ENCODE measurements around the gene HRK. TPM values are rescaled to one million over a fixed set of nuclear protein-coding genes. Genes with fewer than 3 reads are reported as not detected.
A peak's percentile ranks its signal among the peaks of the same experiment; 100 is the strongest.

HRK gene
- total RNA-seq, 2 experiments from 2014 or later, result not detected

DNA sequence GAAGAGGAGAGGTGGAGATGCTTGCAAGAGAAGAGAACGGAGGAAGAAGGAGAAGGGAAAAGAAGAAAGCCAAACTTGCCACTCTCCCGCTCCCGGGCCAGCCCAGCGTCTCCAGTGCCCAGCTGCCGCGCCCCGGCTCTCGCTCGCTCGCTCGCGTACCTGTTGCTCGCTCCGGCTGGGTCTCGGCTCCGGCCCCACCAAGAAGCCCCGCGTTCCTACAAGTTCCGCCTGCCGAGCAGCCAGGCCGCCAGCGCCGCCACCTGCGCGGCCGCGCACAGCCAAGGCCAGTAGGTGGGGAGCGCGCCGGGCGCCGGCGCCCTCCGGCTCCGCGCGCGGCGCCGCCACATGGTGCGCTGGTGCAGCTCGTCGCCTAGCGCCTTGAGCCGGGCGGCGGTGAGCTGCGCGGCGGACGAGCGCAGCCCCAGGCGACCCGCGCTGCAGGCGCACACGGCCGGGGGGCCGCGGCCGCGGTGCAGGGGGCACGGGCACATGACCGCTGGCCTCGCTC is 370 bp downstream of the HRK start:
- Mint-ChIP-seq H3K27ac (no peak overlapping the region), H3K27me3 (peaks cover 57% of the 10 kb centered on the region), H3K36me3 (ENCODE audit: low read depth) (no peaks in the 10 kb centered on the region), H3K4me3 (peak overlapping the region; percentile 57), H3K9me3 (ENCODE audit: low read depth) (no peaks in the 10 kb centered on the region), H3K4me1 (peaks cover 35% of the 10 kb centered on the region)
- POLR2A ChIA-PET, result no interaction called here
- intact Hi-C loops (cut with DNase I, micrococcal nuclease), result loop anchor here in 1 of 2 experiments (5.0 kb wide), 1 partner anchor 179 kb away; no protein-coding TSS in a partner anchor
- peak; percentile 66 for DNase-seq
- peak; percentile 86 for ATAC-seq
- CTCF ChIA-PET, result interaction anchor here (0.6 to 1.5 kb wide), 4 partner anchors 12 to 307 kb away, joined by 3 read pairs; no protein-coding TSS in a partner anchor

DNA sequence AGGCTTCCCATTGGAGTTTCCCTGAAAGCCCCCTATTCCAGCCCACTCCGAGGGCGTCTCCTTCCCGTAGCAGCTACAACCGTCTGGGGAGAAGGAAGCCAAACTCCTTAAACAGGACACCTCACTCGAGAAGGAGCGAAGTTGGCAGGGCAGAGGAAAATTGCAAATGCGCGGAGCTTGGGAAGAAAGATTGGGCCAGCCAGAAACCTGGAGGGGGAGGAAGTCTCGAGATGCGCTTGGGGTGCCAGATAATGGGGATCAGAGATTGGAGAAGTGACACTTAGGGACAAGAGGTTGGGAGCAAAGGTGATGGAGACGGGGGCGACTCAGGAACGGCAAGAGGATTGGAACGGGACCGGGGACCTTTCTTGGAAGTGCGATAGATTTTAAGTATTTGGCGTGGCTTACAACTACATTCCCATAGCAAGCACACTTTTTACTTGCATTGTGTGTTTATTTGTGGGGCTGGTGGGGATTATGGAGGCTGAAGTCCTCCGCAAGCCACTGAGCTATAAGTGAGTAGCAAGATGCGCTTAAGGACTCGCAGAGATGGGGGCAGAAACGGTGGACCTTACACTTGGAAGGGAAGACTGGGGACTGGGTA is 926 bp downstream of the HRK start:
- Mint-ChIP-seq H3K27me3 (peaks cover 57% of the 10 kb centered on the region), H3K4me3 (peak overlapping the region; percentile 57), H3K36me3 (ENCODE audit: low read depth) (no peaks in the 10 kb centered on the region), H3K9me3 (ENCODE audit: low read depth) (no peaks in the 10 kb centered on the region), H3K27ac (no peak overlapping the region), H3K4me1 (peaks cover 35% of the 10 kb centered on the region)
- no peak for DNase-seq
- no peak for ATAC-seq
- CTCF ChIA-PET, result interaction anchor here (0.6 to 1.5 kb wide), 5 partner anchors 12 to 306 kb away, joined by 3 read pairs; no protein-coding TSS in a partner anchor
- POLR2A ChIA-PET, result no interaction called here
- intact Hi-C loops (cut with DNase I, micrococcal nuclease), result loop anchor here in 1 of 2 experiments (5.0 kb wide), 1 partner anchor 178 kb away; no protein-coding TSS in a partner anchor

DNA sequence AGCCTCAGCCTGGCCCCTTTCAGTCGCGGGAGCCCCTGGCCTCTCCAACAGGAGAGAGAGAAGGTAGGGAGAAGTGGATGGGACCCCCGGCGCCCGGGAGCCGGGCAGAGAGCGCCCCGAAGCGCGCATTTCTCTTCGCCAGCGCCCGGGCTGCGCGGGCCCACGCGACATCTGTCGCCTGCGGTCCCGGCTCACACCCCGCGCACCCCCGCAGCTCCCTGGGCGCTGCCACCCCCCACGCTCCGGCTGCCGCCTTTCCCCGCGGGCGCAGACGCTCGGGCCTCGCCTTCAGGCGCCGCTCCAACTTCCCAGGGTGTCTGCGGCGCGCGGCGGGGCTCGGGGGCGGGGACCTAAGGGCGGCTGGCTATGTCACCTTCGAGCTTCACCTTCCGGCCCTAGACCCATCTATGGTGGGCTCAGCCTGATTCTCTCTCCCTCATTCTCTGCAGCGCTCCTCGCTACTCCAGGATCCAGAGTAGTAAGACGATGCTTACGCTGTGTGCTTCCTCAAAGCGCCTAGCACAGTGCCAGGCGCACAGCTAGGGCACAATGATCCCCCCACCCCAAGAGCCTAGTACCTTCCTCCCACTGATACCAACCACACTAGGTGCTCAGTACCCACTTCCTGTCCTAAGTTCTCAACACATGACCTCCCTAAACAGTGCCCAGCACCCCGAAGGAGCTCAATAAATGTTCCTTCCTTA is 1.6 kb downstream of the HRK start:
- ChIA-PET POLR2A (no interaction called here), CTCF (interaction anchor here (0.7 to 1.5 kb wide), 2 partner anchors 13 to 39 kb away, joined by 3 read pairs; no protein-coding TSS in a partner anchor)
- H3K27me3 Mint-ChIP-seq, result peaks cover 55% of the 10 kb centered on the region
- ATAC-seq, result no peak
- H3K9me3 Mint-ChIP-seq (ENCODE audit: low read depth), result peaks cover 2% of the 10 kb centered on the region
- H3K4me1 Mint-ChIP-seq, result peaks cover 35% of the 10 kb centered on the region
- DNase-seq, result peak; percentile 36
- H3K4me3 Mint-ChIP-seq, result peak overlapping the region; percentile 65
- H3K27ac Mint-ChIP-seq, result no peak overlapping the region
- no peaks in the 10 kb centered on the region for H3K36me3 Mint-ChIP-seq (ENCODE audit: low read depth)
- intact Hi-C loops (cut with DNase I, micrococcal nuclease), result loop anchor here in 1 of 2 experiments (5.0 kb wide), 1 partner anchor 177 kb away; no protein-coding TSS in a partner anchor

DNA sequence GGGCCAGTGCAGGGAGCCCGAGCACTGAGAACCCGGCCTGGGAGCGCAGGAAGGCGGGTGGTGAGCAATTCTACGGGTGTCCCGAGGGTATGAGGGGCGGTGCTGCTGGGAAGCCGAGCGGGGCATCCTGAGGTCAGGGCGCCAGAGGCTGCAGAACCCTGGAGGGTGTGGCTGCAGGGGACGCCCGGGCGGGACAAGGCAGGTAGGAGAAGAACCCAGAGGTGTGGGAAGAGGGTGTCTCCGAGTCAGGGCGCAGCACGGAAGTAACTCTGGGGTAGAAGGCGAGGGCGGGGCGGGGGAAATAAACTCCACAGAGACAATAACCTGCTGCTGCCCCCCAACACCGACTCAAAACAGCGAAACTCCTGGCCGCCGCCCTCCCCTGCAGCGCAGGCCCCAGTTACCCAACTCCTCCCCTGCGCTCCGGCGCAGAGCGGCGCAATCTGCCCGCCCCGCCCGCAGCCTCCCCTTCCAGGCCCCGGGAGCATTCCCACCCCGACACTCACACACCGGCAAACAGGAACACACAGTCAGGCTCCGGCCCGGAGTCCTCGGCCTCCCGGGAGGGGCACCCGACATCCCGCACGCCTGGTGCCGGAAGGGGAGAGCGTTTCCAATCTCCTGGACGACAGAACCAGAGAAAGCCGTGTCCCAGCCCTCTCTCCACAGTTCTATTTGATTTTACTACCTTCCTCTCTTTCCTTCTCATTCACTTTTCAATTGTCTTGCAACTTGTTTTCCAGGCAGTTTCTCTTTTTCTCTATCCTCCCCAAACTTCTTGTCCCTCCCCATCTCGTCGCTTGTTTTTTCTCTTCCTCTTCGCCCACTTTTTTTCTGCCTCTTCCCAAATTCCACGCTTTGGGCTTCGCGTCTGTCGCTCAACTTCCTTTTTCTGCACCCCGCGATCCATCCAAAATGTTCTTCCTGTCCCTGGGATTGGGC is 2.4 kb downstream of the HRK start:
- Mint-ChIP-seq H3K4me3 (peak overlapping the region; percentile 65), H3K4me1 (peaks cover 35% of the 10 kb centered on the region), H3K9me3 (ENCODE audit: low read depth) (peaks cover 3% of the 10 kb centered on the region), H3K27me3 (peaks cover 59% of the 10 kb centered on the region), H3K36me3 (ENCODE audit: low read depth) (no peaks in the 10 kb centered on the region), H3K27ac (no peak overlapping the region)
- intact Hi-C loops (cut with DNase I, micrococcal nuclease), result no loop called here
- peak; percentile 7 for DNase-seq
- CTCF ChIA-PET, result no interaction called here
- POLR2A ChIA-PET, result no interaction called here
- no peak for ATAC-seq

DNA sequence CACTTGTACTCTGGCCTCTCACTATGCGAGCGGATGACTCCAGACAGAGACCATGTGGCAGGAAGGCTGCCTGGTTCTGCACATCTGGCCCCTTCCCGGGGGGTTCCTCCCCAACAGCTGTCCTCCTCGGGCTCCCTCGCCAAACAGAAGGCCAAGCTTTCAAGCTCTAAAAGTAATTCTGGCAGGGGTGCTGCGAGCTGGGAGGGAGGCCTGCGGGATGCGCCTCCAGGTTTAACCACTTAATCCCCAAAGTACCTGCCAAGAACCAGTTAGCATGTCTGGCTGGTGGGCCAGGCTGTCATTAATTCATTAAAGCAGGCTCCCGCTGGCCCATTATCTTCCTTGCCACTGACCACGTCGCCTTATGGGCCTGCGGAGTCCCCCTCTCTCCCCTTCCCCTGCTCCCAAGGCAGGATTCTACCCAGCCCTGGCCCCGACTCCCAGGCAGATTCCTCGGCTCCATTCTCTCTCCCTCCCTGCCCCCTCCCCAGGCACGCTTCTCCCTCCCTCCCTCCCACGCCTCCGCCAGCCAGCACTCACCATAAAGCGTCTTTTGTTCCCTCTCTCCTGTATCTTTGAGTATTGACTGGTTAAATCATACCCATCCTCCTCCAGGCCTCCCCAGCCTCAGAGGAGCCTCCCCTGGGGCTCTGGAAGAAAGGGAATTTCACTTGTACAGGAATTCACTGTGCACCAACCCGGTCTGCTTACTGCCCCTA is 4.9 kb downstream of the HRK start:
- CTCF ChIA-PET, result no interaction called here

DNA sequence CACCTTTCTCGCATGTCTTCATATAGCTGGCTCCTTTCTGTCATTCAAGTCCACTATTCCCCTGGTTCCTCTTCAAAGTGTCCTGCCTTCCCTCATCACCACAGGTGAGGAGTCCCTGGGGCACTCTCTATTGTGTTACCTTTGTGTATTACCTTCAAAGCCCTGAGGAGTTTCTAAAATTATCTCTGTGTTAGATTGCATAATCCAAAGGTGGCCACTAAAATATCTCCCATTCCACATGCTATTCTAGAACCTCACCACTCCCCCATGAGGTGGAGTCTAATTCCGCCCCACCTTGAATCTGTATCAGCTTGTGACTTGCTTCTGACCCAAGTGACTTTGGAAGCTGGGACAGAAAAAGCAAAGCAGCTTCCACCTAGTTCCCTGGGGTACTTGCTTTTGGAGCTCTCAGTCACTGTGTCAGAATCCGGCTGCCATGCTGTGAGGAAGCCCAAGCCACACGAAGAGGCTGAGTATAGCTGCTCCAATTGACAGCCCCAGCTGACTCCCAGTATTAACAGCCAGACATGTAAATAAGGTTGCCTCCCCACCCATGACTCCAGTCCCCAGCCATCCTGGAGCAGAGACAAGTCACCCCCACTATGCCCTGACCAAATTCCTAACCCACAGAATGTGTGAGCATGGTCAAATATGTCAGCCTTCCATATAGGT is 6.8 kb downstream of the HRK start:
- no peak for ATAC-seq

More for the DNA sequence above, 4.9 kb downstream of the HRK start:
- H3K9me3 Mint-ChIP-seq (ENCODE audit: low read depth), result peaks cover 3% of the 10 kb centered on the region
- peaks cover 26% of the 10 kb centered on the region for H3K4me1 Mint-ChIP-seq
- H3K27me3 Mint-ChIP-seq, result peaks cover 44% of the 10 kb centered on the region
- no peak for DNase-seq
- ATAC-seq, result no peak
- no peak overlapping the region for H3K4me3 Mint-ChIP-seq
- no peak overlapping the region for H3K27ac Mint-ChIP-seq
- intact Hi-C loops (cut with DNase I, micrococcal nuclease), result no loop called here
- no peaks in the 10 kb centered on the region for H3K36me3 Mint-ChIP-seq (ENCODE audit: low read depth)
- POLR2A ChIA-PET, result interaction anchor here (0.5 kb wide), 1 partner anchor 59 kb away, joined by 4 read pairs; no protein-coding TSS in a partner anchor

DNA sequence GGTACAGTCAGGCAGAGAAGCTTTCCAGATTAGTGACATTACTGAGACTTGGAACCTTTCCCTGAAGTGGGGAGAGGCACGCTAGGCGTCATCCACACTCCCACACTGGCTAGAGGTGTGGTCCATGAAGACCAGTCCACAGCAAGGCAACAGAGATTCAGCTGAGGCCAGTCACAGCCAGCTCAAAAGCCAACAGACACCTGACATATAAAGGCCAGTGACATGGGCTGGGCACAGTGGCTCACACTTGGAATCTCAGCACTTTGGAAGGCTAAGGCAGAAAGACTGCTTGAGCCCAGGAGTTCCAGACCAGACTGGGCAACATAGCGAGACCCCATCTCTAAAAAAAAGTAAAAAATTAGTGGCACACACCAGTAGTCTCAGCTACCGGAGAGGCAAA is 10.9 kb downstream of the HRK start:
- intact Hi-C loops (cut with DNase I, micrococcal nuclease), result no loop called here
- Mint-ChIP-seq H3K4me1 (peaks cover 3% of the 10 kb centered on the region), H3K36me3 (ENCODE audit: low read depth) (no peaks in the 10 kb centered on the region), H3K27ac (no peak overlapping the region), H3K4me3 (no peak overlapping the region), H3K9me3 (ENCODE audit: low read depth) (peaks cover 3% of the 10 kb centered on the region), H3K27me3 (peaks cover 11% of the 10 kb centered on the region)
- ATAC-seq (no peak), DNase-seq (no peak)
- ChIA-PET CTCF (no interaction called here), POLR2A (no interaction called here)

More for the DNA sequence above, 6.8 kb downstream of the HRK start:
- peaks cover 36% of the 10 kb centered on the region for H3K27me3 Mint-ChIP-seq
- no peak overlapping the region for H3K4me3 Mint-ChIP-seq
- H3K27ac Mint-ChIP-seq, result no peak overlapping the region
- ChIA-PET POLR2A (no interaction called here), CTCF (no interaction called here)
- no peak for DNase-seq
- intact Hi-C loops (cut with DNase I, micrococcal nuclease), result no loop called here
- peaks cover 15% of the 10 kb centered on the region for H3K4me1 Mint-ChIP-seq
- H3K9me3 Mint-ChIP-seq (ENCODE audit: low read depth), result peaks cover 3% of the 10 kb centered on the region
- H3K36me3 Mint-ChIP-seq (ENCODE audit: low read depth), result no peaks in the 10 kb centered on the region

DNA sequence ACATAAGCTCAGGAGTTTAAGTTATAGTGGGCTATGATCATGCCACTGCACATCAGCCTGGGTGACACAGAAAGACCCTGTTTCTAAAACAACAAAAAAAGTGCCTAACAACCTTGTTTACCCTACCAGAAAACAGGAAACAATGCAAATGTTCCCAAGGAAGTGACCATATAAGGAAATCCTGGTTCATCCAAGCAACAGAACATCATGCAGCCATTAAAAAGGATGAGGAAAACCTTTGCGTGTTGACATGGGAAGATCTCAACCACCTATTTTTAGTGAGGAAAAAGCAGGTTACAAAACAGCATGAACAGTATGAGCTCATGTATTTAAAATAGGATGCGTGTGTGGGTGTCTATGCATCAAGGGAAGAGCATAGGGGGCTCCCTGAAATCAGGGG is 13.7 kb downstream of the HRK start:
- POLR2A ChIA-PET, result interaction anchor here (0.7 kb wide), 1 partner anchor 194 kb away, joined by 3 read pairs; no protein-coding TSS in a partner anchor

DNA sequence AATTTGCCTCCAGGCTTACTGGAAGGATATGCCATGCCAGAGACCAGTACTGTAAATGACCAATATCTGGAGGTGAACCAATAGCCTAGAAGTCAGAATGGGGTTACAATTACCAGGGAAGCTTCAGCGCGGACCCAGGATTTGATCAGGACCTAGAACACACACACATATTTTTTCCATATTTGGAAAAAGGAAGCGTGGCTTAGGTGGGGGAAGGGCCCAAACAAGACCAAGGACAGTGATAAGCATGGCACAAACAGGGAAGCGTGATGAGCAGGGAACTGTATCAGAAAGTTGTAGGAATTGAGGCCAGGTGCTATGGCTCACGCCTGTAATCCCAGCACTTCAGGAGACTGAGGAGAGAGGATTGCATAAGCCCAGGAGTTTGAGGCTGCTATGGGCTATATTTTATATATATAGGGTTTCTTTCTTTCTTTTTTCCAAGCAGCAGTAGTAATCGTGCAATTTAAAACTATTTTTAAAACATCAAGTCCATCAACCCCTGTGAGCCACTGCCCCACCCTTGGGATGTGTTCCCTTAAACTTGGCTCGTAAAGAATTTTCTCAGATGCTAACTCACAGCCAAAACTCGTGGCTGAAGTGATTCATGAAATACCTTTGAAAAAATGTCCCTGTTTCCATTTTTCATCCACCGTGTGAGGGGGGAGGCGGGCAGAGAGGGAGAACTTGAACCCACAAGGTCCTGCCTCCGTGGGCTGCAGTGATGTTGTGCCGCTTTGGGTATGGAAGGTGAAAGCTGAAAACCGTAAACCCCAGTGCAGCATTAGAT is 16.7 kb downstream of the HRK start:
- ChIA-PET POLR2A (no interaction called here), CTCF (no interaction called here)
- ATAC-seq, result no peak
- Mint-ChIP-seq H3K36me3 (ENCODE audit: low read depth) (no peaks in the 10 kb centered on the region), H3K4me3 (no peak overlapping the region), H3K27ac (no peak overlapping the region), H3K27me3 (peaks cover 15% of the 10 kb centered on the region), H3K4me1 (peaks cover 2% of the 10 kb centered on the region), H3K9me3 (ENCODE audit: low read depth) (no peaks in the 10 kb centered on the region)
- intact Hi-C loops (cut with DNase I, micrococcal nuclease), result no loop called here
- DNase-seq, result no peak

More for the DNA sequence above, 13.7 kb downstream of the HRK start:
- no peaks in the 10 kb centered on the region for H3K9me3 Mint-ChIP-seq (ENCODE audit: low read depth)
- intact Hi-C loops (cut with DNase I, micrococcal nuclease), result no loop called here
- DNase-seq (no peak), ATAC-seq (no peak)
- H3K36me3 Mint-ChIP-seq (ENCODE audit: low read depth), result no peaks in the 10 kb centered on the region
- peaks cover 5% of the 10 kb centered on the region for H3K27me3 Mint-ChIP-seq
- H3K4me1 Mint-ChIP-seq, result no peaks in the 10 kb centered on the region
- no peak overlapping the region for H3K4me3 Mint-ChIP-seq
- H3K27ac Mint-ChIP-seq, result no peak overlapping the region
- CTCF ChIA-PET, result no interaction called here

All from activated CD4-positive, alpha-beta T cell treated with anti-CD3 and anti-CD28 coated beads for 36 hours (primary cell).